ENCODE measurements around the gene FAM3B.

- no peak for TF ChIP-seq EZH2 (IDR thresholded peaks at IDR 0.05; ENCODE audit: low read depth, unreplicated experiment)
- TF ChIP-seq CTCF (conservative IDR thresholded peaks at IDR 0.05; ENCODE audit: low read depth in 2 of 2) = no peak
- no peak for TF ChIP-seq REST (IDR thresholded peaks at IDR 0.05; ENCODE audit: unreplicated experiment)
- TF ChIP-seq ZNF114 (CRISPR knock-in tag; IDR thresholded peaks at IDR 0.05) = no peak
- TF ChIP-seq POLR2AphosphoS5 (IDR thresholded peaks at IDR 0.05; ENCODE audit: low read depth) = no peak
- no peak for TF ChIP-seq EZH2phosphoT487 (IDR thresholded peaks at IDR 0.05; ENCODE audit: unreplicated experiment)
- TF ChIP-seq ZNF462 (CRISPR knock-in tag; IDR thresholded peaks at IDR 0.05) = no peak
- TF ChIP-seq CREB1 (CRISPR knock-in tag; IDR thresholded peaks at IDR 0.05; ENCODE audit: low read depth) = no peak
Measured at GRCh38 chr21:41295721-41296254, 20.8 kb upstream of the FAM3B start.

All from GM23338 (cell line).